Amniotic stem cell (primary cell): ENCODE results near the gene PRPF18.

Source experiments
- DNase-seq: peaks from one replicate; lab custom pipeline; 2025; lab: John Stamatoyannopoulos, UW

PRPF18 gene

DNA sequence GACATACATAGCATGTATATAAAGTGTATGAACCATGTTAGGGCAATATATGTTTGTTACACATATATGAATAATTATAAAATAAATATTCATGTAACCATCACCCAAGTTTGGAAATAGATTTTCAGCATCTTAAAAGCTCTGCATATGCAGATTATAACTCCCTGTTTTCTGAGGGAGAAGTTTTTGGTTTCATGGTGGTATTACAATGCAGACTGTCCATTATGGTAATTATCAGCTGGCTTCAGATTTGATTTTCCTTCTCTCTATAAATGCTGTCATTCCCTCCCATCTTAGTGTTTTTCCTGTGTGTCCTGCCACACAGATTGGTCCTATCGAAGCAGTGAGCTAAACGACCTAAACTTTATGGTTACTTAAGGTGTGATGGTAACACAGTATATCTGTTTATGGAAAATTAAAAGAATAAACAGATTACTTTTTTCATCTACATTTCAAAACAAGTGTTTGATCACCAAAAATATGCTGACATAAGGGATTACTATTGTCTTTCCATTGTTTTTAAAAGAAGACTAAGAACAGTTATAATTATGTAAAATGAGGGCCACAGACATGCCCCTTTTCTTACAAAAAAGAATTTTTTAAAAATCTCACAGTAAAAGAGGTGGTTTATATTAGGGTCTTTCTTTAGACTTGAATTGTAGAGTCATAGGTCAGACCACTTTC is 17.7 kb downstream of the PRPF18 start:
- DNase-seq, result no peak

DNA sequence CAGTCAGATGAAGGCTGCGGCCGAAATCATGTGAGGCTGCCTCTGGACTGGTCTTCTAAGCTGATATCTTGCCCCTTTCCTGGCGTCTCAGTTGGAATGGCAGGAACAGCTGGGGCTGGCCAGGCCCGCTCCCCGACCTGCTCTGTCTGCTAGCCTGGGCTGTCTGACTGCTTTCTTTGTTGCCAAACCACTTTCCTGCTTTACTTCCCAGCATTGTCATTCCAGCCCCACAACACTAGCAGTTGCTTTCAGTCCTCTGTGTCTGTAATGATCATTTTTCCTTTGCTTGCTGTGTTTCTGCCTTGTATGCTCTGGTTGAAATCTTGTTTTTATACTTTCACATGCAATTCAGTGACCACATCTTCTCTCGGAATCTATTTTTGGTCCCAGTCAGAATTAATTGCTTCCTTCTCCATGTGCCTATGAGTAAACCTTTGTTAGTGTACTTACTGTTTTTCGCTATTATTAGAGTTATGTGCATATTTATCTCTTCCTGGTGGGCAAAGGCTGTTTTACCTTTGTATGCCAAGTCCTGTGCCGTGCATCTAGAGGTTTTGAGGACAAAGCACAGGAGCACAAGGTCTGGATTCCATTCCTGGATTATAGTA is 21.6 kb downstream of the PRPF18 start:
- DNase-seq, result no peak

DNA sequence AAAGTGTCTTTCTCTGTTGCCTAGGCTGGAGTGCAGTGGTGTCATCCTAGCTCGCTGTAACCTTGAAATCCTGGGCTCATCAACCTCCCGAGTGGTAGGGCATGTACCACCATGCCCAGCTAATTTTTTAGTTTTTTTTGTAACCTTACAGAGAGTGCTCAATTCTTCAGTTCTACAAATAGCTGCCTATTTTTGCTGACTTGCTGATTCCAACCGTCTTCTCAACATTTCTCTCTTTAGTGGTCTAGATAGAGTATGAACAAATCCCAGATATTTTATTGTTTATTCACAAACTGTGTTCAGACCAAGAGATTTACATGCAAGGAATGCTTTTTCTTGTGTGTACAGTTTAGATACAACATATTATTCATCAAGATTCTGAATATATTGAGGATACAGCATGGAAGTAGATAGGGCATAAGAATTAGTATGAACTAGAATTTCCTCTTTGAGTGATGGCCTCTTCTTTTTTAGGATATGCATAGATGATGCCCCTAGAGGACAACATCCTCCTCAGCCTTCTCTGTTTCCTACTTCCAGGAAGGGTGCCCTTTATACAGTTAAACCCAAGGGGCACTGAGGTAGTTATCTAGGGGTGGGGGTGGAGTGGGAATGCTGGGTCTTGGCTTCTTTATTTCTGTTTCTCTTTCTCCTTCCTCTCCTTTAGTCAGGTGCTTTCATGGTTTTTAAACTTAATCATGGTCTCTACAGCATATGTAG is 26.0 kb downstream of the PRPF18 start:
- DNase-seq, result no peak

DNA sequence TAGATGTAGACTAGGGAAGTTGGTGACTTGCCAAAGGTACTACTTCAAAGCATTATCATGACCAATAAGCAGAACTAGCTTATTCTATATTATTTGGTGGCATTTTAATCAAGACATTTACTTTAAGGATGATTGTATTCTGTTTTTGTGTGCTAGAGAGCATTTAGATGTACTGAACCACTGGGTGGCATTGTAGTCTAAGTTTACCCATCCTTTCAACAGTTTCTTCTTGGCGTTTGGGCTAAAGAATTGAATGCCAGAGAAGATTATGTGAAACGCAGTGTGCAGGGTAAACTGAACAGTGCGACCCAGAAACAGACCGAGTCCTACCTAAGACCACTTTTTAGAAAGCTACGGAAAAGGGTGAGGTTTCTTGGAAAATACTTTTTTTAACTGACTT is 26.8 kb downstream of the PRPF18 start:
- no peak for DNase-seq

- peak; percentile 49 for DNase-seq
Observed at GRCh38 chr10:13614530-13615332, 28.0 kb downstream of the PRPF18 start.

DNA sequence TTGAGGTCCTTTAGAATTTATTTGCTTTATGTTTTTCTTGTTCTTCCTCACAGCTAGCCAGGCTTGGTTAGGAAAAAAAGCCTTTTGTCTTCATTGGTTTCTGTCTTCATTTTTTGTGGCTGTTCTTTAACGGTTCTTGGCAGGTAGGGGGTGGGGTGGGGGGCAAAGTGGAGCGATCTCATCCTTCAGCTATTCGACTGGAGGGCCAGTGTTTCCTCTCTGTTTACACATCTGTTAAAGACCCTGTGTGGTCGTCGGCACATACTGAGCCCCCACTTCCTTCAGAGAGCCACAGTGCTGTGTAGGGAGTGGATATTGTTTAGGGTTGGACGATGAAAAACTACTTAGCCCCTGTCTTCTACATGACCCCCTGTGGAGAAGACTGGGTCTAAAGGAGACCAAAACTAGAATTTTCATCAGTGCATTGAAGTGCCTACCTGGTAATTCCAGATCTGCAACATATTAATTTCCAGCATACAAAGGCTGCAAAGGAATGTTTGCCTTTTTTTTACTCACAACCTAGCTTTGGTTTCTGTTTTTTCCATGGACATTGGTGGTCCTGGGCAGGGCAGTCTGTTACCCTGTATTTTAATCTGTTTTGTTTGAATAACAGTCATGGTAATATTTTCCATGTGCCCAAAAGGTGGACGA is 29.0 kb downstream of the PRPF18 start:
- DNase-seq, result no peak

DNA sequence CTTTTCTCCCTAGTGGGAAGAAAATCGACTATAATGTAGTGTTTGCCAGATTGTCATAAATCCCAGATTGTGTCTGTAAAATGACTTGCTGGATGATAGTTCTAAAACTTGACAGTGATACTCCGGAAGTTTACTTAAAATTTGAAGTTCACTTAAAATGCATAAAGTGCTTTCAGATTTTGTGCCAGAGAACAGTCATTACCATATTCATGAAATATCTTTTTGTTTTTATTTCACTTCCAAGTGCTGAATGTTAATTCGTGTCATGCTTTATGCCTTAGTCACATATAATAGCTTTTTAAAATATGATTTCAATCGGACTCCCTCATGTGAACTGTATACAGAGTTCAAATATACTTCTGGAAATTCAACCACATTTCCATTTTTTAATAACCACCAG is 30.4 kb downstream of the PRPF18 start:
- DNase-seq, result no peak

DNA sequence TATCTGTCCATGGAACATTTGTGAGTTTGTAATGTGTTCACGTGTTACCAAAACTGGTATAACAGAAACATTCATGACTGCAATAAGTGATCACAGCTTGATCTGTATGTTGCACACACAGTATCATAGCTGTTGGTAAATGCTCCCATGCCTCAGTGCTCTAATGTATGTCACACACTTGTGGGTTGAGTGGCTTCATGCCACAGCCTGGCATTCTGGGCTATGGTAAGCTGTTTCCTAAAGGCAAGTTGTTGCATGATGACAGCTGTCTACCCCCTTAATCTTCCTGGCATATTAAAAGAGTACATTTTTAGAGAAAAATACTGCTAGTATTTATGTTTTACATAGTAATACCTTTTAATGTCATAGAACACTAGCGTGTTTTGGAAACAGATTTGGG is 35.2 kb downstream of the PRPF18 start:
- no peak for DNase-seq

DNA sequence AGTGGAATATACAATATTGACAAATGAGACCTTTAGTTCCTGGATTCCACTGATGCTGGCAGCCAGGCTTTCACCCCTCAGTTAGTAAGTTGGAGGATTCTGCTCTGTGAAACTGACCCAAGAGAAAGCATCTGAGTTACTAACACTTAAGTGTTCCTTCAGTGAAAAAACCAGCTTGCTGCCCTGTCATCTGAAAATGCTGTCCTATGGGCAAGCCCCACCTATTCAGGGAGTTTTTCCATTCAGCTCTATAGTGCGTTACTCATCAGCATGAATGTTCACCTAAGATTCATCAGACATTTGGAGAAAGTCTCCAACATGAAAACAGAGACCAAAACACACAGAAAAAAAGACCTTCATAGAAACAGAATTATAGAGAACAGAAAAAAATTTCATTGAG is 37.9 kb downstream of the PRPF18 start:
- DNase-seq, result no peak

GRCh38 chr10:13627459-13628310 is 40.9 kb downstream of the PRPF18 start:
- no peak for DNase-seq

- DNase-seq, result no peak
Observed at GRCh38 chr10:13628661-13629060, 41.9 kb downstream of the PRPF18 start.

- DNase-seq, result no peak
Observed at GRCh38 chr10:13629116-13629515, 42.4 kb downstream of the PRPF18 start.

GRCh38 chr10:13630231-13630630 is 43.5 kb downstream of the PRPF18 start:
- no peak for DNase-seq

DNA sequence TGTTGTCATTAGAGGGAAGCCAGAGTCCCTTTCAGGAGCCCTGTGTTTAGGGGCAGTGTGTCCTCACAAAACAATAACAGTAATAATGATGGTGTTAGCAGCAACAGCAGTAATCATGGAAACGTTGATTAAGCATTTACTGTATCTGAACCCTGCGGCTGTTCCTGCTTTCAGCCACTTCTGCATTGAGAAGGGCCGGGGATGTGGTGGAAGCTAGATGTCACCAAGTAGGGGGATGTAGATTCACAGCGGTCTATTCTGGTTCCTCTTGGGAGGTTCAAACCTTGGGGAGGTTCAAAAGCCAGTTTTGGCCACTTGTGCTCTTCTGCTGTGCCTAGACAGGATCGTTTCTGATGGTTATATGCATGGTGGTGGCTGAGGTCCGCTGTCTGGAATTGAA is 44.8 kb downstream of the PRPF18 start:
- DNase-seq, result no peak

- no peak for DNase-seq
Observed at GRCh38 chr10:13632440-13632839, 45.7 kb downstream of the PRPF18 start.

DNA sequence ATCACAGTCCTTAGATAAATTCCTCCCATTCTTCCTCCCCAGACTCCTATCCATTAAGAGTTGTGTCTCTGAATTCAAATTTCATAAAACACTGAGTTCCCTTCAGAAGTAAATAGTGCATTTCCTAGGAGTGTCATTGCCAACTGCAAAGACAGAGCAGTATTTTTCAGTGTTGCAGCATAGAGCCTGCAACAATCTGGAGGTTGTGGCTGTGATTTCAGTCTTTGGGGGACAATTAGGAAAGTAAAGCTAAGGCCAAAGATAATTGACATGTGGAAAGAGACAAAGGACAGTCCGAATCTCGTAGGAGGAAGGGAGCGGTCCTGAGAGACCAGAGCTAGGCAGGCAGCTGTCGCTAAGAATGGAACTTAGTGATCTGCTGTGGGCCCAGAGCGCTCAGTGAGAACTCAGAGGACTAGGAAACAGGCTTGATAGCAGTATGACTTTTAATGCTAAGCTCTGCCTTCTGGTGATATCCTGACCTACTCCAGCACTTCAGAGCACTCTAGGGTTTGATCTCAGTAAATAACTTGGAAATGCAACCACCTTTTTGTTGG is 46.2 kb downstream of the PRPF18 start:
- DNase-seq, result no peak

DNA sequence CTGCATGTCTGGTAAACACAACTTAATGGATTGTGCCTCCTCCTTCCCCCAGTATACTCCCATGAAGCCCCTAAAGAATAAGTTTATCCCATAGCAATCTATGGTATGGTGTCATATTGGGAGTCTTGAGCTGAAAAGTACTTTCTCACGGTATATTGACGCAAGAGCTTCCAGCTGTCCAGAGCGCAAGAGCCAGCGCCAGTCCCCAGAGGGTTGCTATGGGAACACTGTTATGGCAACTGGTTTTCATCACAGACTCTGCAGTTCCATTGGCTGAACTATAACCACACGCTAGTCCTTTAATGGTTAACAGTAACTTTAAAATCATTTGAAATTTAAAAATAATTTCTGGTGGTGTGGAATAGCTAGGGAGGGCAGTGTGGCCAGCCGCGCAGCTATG is 46.9 kb downstream of the PRPF18 start:
- no peak for DNase-seq

GRCh38 chr10:13634207-13634606 is 47.4 kb downstream of the PRPF18 start:
- no peak for DNase-seq

- DNase-seq, result no peak
Observed at GRCh38 chr10:13636776-13637175, 50.0 kb downstream of the PRPF18 start.

GRCh38 chr10:13637303-13637856 is 50.6 kb downstream of the PRPF18 start:
- DNase-seq, result no peak
